Left lobe of liver (tissue), 2 donors: ENCODE data around the gene MAP3K14. TPM values are rescaled to one million over a fixed set of nuclear protein-coding genes. Genes with fewer than 3 reads are reported as not detected.
"Not testable (repeated sequence)": the region's sequence is repeated elsewhere in the genome, so short reads cannot be mapped to it uniquely, and the experiment has no call there.

ENCODE experiments used
- ATAC-seq: fragments of 200-7000 bp; cut with Tn5 transposase; one replicate; pipeline ENCODE4 v1.9.1; 2020; ENCODE audit warnings: mild to moderate bottlenecking, moderate library complexity
- DNase-seq: peaks from one replicate; pipeline ENCODE4 v3.0.0-alpha.2; 2020; ENCODE audit warnings: low spot score
- total RNA-seq: library from RNA; stranded (reverse); gene quantifications from one replicate; pipeline ENCODE4 v1.2.1, GENCODE V29; 2021
- donor health status: DM: no; HTN: no; CAD: no; lungs with moderate emphysema.
- donor health status: DM: no; HTN: yes; CAD: no.

Gene MAP3K14
- total RNA-seq, 1 donor from 2014 or later, result 6.9 TPM

DNA sequence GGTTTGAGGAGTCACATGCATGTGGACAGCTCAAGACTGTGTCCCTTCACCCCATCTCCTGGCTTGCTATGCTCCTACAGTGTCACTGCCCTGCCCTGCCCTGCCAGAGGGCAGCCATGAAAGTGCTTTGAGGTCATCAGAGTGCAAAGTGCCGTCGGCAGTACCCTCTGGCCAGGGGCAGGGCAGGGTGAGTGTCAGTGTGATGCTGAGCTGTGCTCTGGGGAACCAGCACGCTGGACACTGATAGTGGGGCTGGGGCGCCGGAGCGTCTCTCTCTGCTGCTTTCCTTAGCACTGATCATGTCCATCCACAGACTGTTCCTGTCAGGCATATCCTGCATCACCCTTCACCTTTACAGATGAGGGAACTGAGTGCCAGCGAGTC, 53.4 kb downstream of the MAP3K14 start:
- peak; percentile 38 for ATAC-seq
- no peak for DNase-seq

DNA sequence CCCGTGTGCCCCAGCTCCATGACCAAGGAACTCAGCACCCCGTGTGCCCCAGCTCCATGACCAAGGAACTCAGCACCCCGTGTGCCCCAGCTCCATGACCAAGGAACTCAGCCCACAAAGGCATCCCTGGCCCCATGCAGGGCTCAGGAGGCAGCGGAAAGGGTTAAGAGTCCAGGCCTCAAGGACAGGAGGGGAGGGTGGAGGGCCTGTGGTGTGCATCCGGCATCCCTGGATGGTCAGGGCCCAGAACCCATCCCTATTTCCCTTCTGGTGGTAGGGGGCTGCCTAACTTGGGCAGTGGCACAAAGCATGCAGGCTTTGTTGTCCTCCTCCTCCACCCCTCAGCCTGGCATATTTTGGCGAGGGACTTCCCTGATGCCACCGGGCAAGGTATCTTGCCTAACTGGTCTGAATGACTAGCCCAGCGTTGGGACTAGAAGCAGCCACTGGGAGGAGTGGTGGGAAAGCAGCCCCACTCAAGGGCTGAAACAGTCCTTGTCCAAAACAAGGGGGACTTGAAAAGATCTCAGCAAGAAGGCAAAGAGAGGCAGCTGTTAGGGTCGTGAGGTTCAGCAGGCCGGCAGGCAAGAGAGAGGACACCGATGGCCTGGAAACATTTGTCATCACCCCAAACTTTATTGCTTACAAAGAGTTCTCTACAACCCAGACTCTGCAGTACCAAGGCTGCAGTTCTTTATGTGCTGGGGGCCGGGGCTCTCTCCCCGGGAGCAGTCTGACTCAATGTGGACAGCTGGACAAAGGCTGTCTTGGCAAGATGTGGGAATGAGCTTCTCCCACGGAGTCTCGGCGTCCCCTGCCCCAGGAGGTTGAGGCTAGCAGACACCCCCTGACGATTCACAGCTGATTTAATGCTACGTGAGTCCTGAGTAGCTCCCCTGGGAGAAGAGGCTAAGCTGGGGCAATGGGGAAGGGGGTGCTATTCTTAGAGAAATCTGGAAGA, 54.0 kb downstream of the MAP3K14 start:
- no peak for DNase-seq
- ATAC-seq, result peak; percentile 14

DNA sequence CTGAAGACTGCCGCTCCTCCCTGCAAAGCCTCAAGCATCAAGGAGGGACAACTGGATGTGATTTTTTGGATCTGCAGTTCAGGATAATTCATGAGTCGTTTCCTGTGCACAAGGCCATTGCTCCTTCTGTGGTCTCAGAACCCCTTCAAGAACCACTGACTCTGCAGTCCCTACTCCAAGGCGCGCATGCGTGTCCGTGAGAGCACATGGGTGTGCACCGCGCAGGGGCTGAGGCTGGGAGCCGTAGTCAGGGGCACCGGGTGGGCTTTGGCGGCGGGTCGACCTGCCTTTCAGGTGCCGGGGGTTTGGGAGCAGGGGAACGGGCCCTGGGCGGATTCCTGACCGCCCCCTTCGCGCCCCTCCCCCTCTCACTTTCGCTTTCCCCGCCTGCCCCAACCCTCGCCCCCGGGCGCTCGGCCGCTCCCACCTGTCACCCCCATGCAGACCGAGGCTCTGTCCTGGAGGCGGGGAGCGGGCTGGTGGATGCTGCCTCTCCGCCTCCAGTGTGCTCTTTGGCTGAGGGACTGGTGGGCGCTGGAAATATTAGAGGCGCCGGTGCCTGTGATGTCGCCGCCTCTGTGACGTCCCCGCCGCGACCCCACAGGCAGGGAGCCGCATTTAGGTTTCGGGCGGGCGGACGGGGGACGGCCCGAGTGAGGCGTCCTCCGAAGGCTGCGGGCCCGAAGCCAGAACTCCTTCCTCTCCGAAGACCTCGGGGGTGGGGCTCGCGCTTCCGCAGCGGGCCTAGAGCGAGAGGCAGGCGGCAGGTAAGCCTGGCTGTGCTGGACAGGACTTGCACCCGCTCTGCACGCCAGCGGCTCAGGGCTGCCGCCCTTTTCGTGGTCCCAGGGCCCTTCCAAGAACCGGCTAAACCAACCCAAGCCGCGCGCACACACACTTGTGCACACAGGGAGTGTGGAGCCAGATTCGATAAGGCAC, 55.0 kb downstream of the MAP3K14 start, which contains the start of gene SPATA32:
TSS of gene SPATA32 (minus strand) at position 518 of the 939 bp plus-strand sequence. CDS start at position 440, 78 bp downstream.
- ATAC-seq, result peak; percentile 76
- DNase-seq, result peak; percentile 66

DNA sequence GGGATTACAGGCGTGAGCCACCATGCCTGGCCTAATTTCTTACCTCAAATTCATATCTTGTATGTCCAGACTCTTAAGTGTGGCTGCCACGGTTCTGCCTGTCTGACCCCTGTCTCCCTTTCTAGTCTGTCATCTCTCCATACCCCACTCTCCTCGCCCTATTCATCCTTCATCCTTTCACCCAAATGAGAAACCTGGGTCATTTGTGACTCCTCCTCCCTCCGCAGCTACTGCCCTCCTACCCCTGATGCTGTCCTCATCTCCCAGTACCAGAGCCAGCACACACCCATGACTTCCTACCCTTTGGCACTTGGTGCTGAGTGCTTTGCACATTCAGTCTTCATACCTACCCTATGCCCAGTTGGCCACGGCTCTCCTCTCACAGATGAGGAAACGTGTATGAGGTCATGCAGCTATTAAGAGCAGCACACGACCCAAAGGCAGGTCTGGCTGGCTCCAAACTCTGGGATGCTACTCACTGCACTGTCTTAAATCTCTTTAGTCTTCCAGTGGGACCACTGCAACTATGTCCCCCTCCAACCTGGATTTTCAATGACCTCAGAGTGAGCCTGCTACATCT, 56.5 kb downstream of the MAP3K14 start:
- ATAC-seq, result peak; percentile 13
- DNase-seq, result no peak

DNA sequence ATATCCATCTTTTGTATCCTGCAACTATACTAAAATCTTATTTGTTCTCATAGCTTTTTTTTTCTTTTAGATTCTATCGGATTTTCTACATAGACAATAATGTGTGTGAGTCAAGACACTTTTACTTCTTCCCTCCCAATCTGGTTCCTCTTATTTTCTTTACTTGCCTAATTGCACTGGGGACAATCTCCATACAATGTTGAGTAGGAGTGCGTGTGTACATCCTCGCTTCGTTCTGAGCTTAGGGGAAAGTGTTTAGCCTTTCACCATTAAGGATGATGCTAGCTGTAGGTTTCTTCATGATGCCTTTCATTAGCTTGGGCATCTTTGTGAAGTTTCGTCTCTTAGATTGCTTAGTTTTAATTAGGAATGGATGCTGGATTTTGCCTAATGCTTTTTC, 57.8 kb downstream of the MAP3K14 start:
- DNase-seq, result no peak
- ATAC-seq, result no peak

DNA sequence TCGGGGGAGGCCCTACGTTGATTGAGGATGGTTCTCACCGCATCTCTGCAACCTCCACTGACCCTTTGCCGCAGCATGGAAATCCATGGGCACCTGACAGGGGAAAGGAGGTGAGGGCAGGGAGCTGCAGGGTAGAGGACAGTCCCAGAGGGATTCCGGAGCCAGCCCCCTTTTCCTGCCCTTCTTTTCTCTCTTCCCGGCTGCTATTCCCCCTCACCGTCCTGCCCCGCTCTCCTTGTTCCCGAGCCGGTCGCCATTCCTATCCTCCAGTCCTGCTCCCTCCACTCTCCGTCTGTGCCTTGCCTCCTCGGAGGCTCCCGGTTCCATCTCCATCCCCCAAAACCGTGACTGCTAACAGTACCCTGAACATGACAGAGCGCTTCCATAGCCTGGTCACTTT, 59.7 kb downstream of the MAP3K14 start:
- DNase-seq (no peak), ATAC-seq (no peak)

DNA sequence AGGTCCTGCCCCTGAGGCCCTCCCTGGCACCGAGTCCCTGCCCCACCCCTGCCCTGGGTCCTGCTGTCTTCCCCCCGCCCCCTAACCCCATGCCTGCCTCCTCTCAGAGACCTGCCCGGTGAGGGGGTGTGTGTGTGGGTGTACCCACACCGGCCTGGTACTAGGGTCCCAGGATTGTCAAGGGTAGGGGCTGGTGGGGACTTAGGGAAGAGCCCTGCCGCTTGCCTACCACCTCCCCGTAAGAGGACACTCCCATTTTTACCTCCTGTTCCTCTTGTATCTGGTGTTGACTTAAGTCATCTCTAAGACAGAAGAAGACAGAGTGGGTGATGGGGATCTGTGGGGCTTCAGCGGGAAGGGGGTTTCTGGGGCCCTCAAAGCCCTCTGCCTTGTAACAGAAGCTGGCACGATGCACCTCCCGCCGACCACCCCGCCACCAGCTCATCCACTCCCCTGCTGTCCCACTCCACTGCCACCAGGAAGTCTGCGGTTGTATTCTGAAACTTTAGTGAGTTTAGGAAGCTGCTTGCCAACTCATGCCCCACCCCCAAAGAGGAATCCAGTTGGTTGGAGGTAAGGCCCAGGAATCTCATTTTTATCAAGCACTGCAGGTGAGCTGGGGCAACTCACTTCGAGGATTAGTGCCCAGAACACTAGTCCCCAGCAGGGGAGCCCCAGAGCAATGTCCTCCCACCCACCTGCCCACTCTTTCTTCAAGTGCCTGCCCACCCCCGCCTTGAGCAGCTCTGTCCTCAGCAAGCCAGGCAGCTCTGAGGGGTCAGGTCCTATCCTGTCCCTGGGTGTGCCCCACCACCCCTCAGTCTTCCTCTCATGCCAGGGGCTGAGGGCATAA, 60.5 kb downstream of the MAP3K14 start:
- ATAC-seq (no peak), DNase-seq (no peak)

DNA sequence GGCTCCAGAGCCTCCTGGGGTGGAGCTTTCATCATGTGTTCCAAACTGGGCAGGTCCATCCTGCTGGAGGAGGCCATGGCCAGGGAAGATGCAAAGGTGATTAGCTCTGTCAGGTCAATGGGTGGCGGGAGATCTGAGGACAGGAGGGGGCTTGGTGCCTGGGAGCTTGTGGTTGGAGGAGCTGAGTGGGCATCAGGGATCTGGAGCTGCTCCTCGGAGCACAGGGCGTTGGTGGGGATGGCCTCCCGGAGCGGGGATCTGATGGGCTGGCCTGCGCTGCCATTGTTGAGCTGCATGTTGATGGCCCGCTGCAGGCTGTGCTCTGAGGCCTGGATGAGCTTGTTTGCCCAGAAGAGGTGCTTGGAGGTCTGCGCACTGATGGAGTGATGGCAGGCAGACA, 61.5 kb downstream of the MAP3K14 start:
- no peak for DNase-seq
- ATAC-seq, result no peak

DNA sequence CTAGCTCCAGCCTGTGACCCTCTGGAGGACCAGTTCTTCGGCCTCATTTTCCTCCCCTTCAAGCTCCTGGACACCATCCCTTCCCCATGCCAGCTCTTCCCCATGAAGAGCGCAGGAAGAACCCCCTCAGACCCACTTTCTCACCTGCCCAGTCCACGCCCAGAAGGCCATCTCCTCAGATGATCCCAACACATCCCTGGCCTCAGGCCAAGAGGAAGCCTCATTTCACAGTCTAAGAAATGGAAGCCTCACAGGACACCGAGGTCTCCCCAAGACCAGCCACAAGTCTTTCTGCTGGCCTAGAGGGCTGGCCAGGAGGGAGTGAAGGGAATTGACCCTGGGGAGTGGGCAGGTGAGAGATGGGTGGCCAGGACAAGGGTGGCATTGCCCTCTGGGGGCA, 62.9 kb downstream of the MAP3K14 start:
- no peak for DNase-seq
- no peak for ATAC-seq

DNA sequence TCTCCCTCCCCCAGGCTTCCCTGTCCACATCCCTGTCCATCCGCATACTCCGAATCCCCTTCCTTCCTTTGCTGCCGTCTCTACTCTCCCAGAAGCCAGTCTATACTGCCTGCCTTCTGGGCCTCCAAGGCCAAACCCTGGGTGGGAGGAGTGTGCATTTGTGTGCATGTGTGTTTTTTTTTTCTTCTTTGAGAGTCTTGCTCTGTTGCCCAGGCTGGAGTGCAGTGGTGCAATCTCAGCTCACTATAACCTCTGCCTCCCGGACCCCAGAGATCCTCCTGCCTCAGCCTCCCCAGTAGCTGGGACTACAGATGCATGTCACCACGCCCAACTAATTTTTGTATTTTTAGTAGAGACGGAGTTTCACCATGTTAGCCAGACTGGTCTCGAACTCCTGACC, 63.6 kb downstream of the MAP3K14 start:
- DNase-seq, ATAC-seq: not testable (repeated sequence)

DNA sequence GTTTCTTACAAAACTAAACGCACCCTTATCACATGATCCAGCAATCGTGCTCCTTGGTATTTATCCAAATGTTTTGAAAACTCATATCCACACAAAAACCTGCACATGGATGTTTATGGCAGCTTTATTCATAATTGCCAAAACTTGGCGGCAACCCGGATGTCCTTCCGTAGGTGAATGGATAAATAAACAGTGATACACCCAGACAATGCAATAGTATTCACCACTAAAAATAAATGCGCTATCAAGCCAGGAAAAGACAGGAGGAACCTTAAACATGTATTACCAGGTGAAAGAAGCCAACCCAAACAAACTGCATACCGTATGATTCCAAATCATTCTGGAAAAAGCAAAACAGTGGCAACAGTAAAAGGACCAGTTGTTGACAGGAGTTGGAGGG, 64.9 kb downstream of the MAP3K14 start:
- no peak for ATAC-seq
- no peak for DNase-seq

DNA sequence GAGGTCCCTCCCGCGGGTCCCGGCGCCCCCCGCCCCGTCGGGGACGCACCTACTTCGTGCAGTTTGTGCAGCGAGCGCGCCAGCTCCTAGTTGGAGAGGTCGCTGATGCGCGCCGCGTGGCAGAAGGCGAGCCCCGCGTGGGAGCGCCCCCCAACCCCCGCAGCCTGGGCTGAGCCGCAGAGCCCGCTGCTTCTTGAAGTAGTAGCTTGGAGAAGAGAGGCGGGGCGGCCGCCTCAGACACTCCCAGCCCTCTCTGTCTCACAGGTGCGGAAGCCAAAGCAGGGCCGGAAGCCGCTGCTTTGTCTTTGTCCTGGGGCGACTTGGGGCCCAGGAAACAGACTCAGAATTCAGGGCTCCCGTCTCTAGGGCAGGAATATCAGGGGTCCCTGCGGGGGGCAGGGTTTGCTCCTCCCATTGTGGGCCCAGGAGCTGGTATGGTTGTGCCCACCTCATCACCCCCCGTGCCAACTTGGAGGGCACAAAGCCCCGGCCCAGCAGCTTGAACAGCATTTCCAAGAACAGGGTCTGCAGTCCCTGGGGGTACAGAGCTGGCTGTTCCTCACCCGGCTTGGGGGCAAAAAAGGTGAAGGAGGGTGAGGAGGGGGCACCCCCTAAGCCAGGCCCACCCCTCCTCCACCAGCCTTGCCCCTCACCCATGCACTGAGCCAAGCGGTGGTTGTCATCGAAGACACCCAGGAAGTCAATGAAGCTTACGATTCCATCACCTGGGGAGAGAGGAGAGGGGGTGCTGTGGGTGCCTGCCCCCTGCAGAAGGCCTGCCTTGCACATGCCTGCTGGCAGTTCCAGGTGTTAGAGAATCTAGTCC, 68.5 kb downstream of the MAP3K14 start:
- peak; percentile 5 for ATAC-seq
- DNase-seq, result no peak

DNA sequence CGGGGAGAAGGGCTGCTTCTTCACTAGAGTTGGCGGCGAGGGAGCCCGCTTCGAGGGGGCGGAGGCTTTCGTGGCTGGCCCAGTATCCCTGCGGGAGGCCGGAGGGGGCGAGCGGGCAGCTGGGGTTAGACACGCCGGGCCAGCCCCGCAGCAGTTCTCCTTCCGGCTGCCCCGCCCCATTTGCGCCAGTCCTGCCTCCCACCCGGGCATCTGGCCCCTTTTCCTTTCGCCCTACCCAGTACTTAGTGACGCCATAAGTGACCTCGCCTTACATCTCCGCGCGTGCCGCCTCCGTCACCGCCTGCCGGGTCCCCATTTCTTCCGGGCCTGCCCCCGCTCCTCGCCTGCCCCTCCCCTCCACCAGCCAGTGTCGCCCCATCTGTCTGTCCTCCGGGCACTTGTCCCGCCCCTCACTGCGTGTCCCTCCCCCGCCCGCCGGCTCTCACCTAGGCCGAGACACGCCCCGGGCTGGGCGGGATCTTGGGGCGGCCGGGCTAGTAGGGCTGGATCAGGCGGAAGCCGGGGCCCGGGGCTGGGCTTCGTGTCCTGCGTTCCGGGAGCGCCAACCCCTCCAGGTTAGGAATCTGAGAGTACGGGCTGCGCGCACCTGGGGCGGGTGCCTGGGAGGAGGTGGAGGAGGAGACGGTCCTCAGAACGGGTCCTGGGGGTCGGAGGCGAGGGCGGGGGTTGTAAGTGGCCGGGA, 69.2 kb downstream of the MAP3K14 start:
- peak; percentile 95 for DNase-seq
- ATAC-seq, result peak; percentile 97

DNA sequence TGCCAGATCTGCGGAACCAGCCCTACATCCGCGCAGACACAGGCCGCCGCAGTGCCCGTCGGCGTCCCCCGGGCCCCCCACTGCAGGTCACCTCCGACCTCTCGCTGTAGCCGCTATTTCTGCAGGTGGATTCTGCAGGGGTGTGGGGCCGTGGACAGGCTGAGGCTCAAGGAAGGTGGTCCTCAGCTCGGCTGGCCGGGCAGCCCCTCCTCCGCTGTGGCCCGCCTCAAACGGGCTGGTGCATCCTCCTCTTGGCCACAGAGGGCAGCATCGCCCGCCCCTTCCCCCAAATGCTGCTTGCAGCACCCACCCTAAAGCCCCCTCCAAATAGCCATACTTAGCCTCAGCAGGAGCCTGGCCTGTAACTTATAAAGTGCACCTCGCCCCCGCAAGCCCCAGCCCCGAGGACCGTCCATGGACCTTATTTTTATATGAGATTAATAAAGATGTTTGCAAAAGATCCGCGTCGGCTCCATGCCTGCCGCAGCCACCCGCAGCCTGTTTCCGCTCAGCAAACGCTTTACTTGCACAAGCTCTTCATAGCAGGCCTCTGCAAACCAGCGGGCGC, 69.9 kb downstream of the MAP3K14 start:
- DNase-seq, result no peak
- ATAC-seq, result peak; percentile 5

DNA sequence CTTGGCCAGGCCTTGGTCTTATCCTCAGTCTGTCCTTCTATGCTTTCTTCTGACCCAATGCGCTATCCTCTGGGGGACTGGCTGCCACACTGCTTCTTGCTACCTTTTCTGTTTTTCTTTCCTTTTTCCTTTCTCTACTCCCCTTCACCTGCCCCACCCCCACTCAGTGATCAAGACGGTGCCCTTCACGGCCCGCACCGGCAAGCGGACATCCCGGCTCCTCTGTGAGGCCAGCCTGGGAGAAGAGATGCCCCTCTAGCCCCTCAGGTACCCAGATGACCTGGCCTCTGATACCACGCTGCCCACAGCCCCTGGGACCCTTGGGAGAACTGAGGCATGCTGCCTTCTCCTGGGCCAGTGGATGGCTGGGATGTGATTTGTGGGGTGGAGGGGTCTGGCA, 70.5 kb downstream of the MAP3K14 start:
- DNase-seq, result no peak
- ATAC-seq, result no peak

DNA sequence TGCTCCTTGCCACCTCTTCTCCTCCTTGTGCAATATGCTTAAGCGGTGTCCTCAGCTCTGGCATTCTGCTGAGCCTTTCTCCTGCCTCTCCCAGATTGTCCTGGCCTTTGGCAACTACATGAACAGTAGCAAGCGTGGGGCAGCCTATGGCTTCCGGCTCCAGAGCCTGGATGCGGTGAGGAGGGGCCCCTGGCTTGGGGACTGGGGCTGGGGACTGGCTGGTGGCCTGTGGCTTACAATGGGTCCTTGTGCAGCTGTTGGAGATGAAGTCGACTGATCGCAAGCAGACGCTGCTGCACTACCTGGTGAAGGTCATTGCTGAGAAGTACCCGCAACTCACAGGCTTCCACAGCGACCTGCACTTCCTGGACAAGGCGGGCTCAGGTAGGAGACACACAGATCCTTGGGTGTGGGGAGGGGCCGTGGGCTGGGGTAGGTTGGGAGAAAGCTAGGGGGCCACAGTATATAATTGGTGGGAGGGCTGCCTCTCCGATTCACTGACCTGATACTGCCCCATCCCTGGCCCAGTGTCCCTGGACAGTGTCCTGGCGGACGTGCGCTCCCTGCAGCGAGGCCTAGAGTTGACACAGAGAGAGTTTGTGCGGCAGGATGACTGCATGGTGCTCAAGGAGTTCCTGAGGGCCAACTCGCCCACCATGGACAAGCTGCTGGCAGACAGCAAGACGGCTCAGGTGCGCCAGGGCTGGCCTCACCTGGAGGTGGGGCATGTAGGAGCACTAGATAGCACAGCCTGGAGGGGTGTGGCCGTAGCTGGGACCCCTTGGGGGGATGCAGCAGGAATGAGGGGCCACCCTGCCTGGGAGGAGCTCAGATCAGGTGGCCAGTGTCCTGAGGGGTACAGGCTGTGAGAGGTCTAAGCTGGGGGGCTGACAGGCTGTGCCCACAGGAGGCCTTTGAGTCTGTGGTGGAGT, 71.8 kb downstream of the MAP3K14 start:
- no peak for DNase-seq
- ATAC-seq, result no peak

DNA sequence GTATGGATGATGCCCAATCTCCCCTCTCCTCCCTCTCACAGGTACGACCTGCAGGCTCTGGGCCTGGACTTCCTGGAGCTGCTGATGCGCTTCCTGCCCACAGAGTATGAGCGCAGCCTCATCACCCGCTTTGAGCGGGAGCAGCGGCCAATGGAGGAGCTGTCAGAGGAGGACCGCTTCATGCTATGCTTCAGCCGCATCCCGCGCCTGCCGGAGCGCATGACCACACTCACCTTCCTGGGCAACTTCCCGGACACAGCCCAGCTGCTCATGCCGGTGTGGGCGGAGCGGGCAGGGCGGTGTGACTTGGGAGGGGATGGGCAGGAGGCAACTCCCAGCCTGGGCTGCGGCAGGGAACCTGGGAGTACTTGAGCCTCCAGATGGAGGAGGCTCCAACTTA, 73.1 kb downstream of the MAP3K14 start:
- ATAC-seq (no peak), DNase-seq (no peak)
